HUES6 (cell line): ENCODE data around the gene ODAM.

Source experiments
- H3K27ac ChIP-seq: 2 replicates; pipeline ENCODE4 v1.7.0; 2013; ENCODE audit warnings: low read depth, mild to moderate bottlenecking, low read length, inconsistent platforms
- H3K27me3 ChIP-seq: 2 replicates; pipeline ENCODE4 v1.6.1; 2013; ENCODE audit warnings: low read length; ENCODE audit not compliant: control insufficient read depth, insufficient read depth
- H3K36me3 ChIP-seq: 2 replicates; pipeline ENCODE4 v1.6.1; 2013; ENCODE audit warnings: low read length; ENCODE audit not compliant: control insufficient read depth, insufficient read depth
- H3K4me1 ChIP-seq: 2 replicates; pipeline ENCODE4 v1.6.1; 2013; ENCODE audit warnings: low read length; ENCODE audit not compliant: control insufficient read depth, insufficient read depth
- H3K4me3 ChIP-seq: 2 replicates; pipeline ENCODE4 v1.5.1; 2013; ENCODE audit warnings: low read depth, low read length
- H3K9ac ChIP-seq: one replicate; pipeline ENCODE4 v1.6.1; 2013; ENCODE audit warnings: mild to moderate bottlenecking, low read length
- H3K9me3 ChIP-seq: 2 replicates; pipeline ENCODE4 v1.6.1; 2013; ENCODE audit warnings: low read depth, low read length; ENCODE audit not compliant: control insufficient read depth, insufficient read depth

Gene ODAM, protein sequence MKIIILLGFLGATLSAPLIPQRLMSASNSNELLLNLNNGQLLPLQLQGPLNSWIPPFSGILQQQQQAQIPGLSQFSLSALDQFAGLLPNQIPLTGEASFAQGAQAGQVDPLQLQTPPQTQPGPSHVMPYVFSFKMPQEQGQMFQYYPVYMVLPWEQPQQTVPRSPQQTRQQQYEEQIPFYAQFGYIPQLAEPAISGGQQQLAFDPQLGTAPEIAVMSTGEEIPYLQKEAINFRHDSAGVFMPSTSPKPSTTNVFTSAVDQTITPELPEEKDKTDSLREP

DNA sequence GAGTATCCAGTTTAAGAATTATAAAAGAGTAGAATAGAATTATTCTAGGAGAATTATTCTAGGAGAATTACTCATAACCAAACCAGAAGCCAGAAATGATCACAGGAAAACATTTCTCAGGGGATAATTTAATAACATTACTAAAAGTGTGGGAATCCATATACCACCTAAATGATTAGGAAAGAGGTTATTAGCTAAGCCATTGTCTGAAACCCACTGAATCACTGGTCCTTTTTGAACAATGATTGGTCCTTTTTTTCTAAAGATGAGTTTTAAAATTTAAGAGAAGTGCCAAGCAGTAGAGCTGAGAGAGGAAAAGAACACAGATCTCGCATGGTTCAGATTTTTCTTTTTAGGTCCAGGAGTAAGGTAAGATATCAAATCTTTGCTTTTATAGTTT is at the start of gene ODAM:
ODAM (plus strand) TSS at position 301 of the 400 bp plus-strand sequence. CDS start 819 bp downstream, outside the sequence.
- Histone ChIP-seq H3K27me3 (no peaks in the 10 kb centered on the region), H3K9me3 (no peaks in the 10 kb centered on the region), H3K4me1 (0 out of 2 replicates have a peak, but pooled peaks cover 3% of the 10 kb centered on the region), H3K4me3 (no peak within 1 kb of the TSS), H3K9ac (no peak within 1 kb of the TSS), H3K27ac (no peak within 1 kb of the TSS), H3K36me3 (no peaks in the 10 kb centered on the region)

DNA sequence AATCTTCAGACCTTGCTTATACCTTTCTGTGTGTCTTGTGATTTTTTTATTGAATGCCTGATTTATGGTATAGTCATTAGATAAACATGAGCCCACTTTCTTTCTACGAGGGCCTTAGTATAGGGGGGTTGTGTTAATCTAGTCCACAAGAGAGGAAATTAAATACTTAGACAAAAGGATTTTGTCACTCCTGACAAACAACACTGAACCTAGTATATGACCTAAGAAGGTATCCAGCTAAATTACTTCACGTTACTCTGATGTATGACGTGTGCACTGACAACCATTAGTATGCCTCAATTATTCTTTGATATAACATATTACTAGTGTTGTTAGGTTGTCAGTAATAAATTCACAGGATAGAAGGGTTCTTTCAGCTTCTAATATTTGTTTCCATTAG is 44.3 kb upstream of the ODAM start:
- H3K4me3 ChIP-seq = no peak overlapping the region
- no peak overlapping the region for H3K27ac ChIP-seq
- H3K36me3 ChIP-seq = no peaks in the 10 kb centered on the region
- H3K9me3 ChIP-seq = no peaks in the 10 kb centered on the region
- H3K27me3 ChIP-seq = no peaks in the 10 kb centered on the region
- H3K9ac ChIP-seq = no peak overlapping the region
- peaks cover 6% of the 10 kb centered on the region; the same call in 1 of the 2 replicates for H3K4me1 ChIP-seq

DNA sequence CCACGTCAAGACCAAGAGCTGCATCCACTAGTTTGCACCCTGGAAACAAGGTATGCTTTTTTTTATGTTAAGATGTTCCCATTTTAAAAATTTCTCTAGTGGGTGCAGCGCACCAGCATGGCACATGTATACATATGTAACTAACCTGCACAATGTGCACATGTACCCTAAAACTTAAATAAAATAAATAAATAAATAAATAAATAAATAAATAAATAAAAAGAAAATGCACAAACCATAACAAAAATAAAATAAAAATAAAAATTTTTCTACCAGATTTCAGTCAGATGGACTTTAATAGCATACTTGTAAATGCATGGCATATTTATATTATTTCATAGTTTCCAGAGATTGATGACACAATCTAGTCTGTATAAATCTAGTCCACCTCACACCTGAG is 43.4 kb upstream of the ODAM start:
- no peaks in the 10 kb centered on the region for H3K36me3 ChIP-seq
- no peaks in the 10 kb centered on the region for H3K9me3 ChIP-seq
- no peaks in the 10 kb centered on the region for H3K27me3 ChIP-seq
- no peak overlapping the region for H3K27ac ChIP-seq
- no peak overlapping the region for H3K9ac ChIP-seq
- peaks cover 6% of the 10 kb centered on the region; the same call in 1 of the 2 replicates for H3K4me1 ChIP-seq
- no peak overlapping the region for H3K4me3 ChIP-seq

DNA sequence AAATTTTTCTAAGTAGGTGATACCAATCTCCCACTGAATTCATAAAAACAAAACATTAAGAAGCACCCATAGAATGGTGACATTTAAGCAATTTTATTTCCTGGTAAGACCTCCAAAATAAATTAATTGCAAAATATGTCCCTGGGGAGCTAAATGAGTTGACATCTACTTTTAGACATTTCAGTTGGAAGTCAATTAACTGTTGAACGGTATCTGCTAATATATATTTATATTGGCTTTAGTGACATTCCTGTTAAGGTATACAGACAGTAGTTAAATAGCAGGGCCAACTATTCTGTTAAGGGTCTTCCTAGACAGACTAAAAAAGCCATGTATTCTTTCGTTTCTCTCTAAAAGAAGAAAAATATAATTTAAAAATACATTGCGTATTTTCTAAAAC is 41.6 kb upstream of the ODAM start, which contains the start of gene PRR27:
PRR27 (plus strand) TSS at position 301 of the 400 bp plus-strand sequence. CDS start 139 bp downstream, outside the sequence.
- Histone ChIP-seq H3K9me3 (no peaks in the 10 kb centered on the region), H3K36me3 (no peaks in the 10 kb centered on the region), H3K27ac (no peak within 1 kb of the TSS), H3K27me3 (no peaks in the 10 kb centered on the region), H3K4me1 (peaks cover 4% of the 10 kb centered on the region; the same call in 1 of the 2 replicates), H3K9ac (no peak within 1 kb of the TSS), H3K4me3 (no peak within 1 kb of the TSS)

DNA sequence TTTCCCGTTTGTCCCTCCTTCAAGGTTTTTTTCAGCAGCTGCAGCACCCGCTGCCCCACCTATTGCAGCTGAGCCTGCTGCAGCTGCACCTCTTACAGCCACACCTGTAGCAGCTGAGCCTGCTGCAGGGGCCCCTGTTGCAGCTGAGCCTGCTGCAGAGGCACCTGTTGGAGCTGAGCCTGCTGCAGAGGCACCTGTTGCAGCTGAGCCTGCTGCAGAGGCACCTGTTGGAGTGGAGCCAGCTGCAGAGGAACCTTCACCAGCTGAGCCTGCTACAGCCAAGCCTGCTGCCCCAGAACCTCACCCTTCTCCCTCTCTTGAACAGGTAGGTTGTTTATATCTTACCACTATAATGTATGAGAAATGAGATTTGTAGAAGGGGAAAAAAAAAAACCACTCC is 36.9 kb upstream of the ODAM start:
- Histone ChIP-seq H3K9me3 (no peaks in the 10 kb centered on the region), H3K9ac (no peak overlapping the region), H3K36me3 (no peaks in the 10 kb centered on the region), H3K4me3 (no peak overlapping the region), H3K27me3 (no peaks in the 10 kb centered on the region), H3K27ac (no peak overlapping the region), H3K4me1 (no peaks in the 10 kb centered on the region)

DNA sequence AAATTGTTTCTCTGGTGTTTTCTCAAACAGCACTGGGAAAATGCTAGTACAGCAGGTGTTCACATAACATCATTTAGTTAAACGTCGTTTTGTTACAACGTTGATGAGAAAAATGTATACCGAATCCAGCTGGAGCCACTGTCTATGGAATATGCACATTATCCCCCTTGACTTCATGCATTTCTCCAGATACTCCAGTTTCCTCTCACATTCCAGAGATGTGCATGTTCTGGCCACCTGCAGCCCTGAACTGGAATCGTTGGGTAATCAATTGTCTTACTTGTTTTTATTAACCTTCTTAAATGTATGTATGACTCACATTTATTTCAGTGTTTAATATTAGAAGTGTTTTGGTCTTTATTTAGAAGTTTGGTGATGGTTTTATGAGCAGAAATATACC is 18.4 kb upstream of the ODAM start:
- no peaks in the 10 kb centered on the region for H3K4me1 ChIP-seq
- no peaks in the 10 kb centered on the region for H3K9me3 ChIP-seq
- H3K4me3 ChIP-seq = no peak overlapping the region
- H3K9ac ChIP-seq = no peak overlapping the region
- no peak overlapping the region for H3K27ac ChIP-seq
- no peaks in the 10 kb centered on the region for H3K36me3 ChIP-seq
- H3K27me3 ChIP-seq = no peaks in the 10 kb centered on the region

DNA sequence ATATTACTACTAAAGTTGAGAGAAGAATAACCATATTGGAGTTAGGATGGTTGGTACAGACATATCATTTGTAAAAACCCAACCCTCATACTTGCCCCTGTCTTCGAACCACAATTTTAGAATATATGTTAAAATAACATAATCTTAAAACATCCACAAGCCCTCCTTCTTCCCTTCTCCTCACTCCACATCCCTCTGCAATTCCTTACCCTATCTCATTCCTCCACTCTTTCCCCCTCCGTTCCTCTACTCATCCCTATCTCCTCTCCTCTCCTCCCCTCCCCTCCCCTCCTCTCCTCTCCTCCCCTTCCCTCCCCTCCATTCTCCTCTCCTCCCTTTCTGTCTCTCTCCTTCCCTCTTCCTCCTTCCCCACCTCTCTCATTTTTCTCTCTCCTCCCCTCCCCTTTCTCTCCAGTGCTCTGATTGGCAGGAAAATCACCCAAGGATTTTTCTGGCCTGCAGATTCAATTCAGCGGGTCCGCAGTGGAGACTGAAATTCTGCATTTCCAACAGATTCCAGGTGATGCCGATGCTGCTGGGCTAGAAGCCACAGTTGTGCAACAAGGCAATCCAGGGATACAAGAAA is 17.4 kb upstream of the ODAM start:
- H3K9ac ChIP-seq = no peak overlapping the region
- H3K27ac ChIP-seq = no peak overlapping the region
- no peaks in the 10 kb centered on the region for H3K4me1 ChIP-seq
- H3K36me3 ChIP-seq = no peaks in the 10 kb centered on the region
- H3K4me3 ChIP-seq = no peak overlapping the region
- H3K27me3 ChIP-seq = no peaks in the 10 kb centered on the region
- no peaks in the 10 kb centered on the region for H3K9me3 ChIP-seq

DNA sequence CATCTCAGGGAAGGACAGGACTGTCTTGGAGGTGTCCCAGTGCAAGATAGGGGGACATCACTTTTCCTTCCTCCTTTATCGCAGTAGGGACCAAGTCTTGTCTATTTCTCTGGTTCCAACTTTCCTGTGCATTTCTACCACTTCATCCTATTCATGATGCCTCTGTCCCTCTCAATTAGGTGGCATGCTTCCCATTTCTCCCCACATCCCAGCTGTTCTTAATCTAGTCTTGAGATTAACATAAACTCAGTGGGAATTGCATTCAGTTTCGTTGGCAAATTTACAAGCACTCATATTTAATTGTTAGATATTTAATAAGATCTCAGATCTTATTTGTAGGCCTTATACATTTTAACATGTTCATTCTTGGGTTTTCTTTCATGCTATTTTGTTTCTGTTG is 15.7 kb upstream of the ODAM start:
- H3K9me3 ChIP-seq = no peaks in the 10 kb centered on the region
- H3K36me3 ChIP-seq = no peaks in the 10 kb centered on the region
- no peaks in the 10 kb centered on the region for H3K4me1 ChIP-seq
- no peak overlapping the region for H3K9ac ChIP-seq
- no peak overlapping the region for H3K4me3 ChIP-seq
- no peak overlapping the region for H3K27ac ChIP-seq
- no peaks in the 10 kb centered on the region for H3K27me3 ChIP-seq

DNA sequence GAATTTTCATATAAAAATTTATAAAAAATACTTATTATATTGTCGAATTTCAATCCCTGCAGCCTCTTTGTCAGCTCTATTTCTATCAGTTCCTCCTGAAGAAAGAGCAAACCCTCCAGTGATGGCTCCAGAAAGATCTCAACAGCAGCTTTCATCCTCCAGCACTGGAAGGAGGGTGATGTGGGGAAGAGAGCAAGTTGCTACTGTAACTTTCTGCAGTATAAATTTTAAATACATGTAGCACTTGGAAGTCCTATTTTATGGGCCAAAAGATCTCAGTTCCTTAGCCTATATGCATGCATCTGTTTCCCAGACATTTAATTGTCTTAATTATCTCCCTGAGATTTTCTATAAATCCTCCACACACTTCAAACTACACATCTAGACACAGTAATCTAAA is 13.7 kb upstream of the ODAM start:
- H3K4me3 ChIP-seq = no peak overlapping the region
- no peak overlapping the region for H3K27ac ChIP-seq
- no peaks in the 10 kb centered on the region for H3K27me3 ChIP-seq
- no peaks in the 10 kb centered on the region for H3K9me3 ChIP-seq
- no peak overlapping the region for H3K9ac ChIP-seq
- H3K4me1 ChIP-seq = no peaks in the 10 kb centered on the region
- H3K36me3 ChIP-seq = no peaks in the 10 kb centered on the region

DNA sequence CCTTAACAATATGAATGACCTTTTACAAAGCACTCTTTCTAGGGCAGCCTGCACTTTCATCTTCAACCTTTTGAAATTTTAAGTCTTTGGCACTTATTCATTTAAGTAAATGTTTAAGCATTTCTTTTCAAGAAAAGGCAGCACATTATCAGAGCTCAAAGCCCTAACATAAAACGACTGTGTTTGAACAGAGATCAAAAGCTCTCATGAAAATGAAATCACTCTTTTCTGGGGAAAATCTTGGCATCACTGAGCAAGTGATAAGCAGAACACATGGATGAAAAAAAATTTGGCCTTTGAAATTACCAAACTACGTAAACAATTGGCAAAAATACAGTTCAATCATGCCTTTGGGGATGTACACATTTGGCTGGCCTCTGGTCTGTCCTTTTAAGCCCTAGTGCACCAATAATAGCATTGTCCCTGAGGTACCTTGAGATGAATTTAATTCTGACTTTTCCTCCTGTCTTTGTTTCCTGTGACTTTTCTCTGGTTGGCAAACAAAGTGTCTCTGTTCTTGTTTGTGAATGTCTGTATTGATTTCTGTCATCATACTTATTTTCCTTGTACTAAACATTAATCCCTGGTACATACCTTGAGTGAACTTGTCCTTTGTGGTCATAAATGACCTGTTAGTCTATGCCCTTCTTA is 12.9 kb upstream of the ODAM start:
- Histone ChIP-seq H3K9ac (no peak overlapping the region), H3K4me1 (no peaks in the 10 kb centered on the region), H3K4me3 (no peak overlapping the region)

More for the DNA sequence above, 12.9 kb upstream of the ODAM start:
- Histone ChIP-seq H3K9me3 (no peaks in the 10 kb centered on the region), H3K36me3 (no peaks in the 10 kb centered on the region), H3K27me3 (no peaks in the 10 kb centered on the region), H3K27ac (no peak overlapping the region)
